Measurements from ENCODE around the gene CFHR2. TPM values are rescaled to one million over a fixed set of nuclear protein-coding genes. Genes with fewer than 3 reads are reported as not detected.
"Not testable (repeated sequence)": the region's sequence is repeated elsewhere in the genome, so short reads cannot be mapped to it uniquely, and the experiment has no call there.

CFHR2 gene
- polyA plus RNA-seq, result not detected

DNA sequence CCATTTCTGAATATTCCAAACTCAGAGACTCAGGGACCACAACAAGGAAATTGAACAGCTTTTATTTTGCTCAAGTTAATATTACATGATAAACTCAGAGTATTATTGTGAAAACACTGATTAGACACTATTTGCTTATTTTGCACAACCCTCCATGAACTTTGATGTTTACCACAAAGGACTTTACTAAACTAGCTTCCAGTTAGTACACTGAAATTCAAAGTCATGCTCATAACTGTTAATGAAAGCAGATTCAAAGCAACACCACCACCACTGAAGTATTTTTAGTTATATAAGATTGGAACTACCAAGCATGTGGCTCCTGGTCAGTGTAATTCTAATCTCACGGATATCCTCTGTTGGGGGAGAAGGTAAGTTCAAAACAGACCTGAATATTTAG, at the start of gene CFHR2:
TSS of gene CFHR2 (plus strand) at position 171 of the 400 bp plus-strand sequence. CDS start at position 314, 143 bp downstream.
- H3K36me3 ChIP-seq (ENCODE audit: control insufficient read depth in 2 of 2, insufficient read depth in 2 of 2, low read length in 1 of 2); H3K4me1 ChIP-seq (ENCODE audit: control insufficient read depth in 2 of 2, insufficient read depth in 2 of 2, low read length in 1 of 2); H3K27me3 ChIP-seq (ENCODE audit: control insufficient read depth in 1 of 2, insufficient read depth in 2 of 2, low read length in 2 of 2); H3K4me3 ChIP-seq (ENCODE audit: low read depth in 1 of 2, low read length in 2 of 2); H3K9me3 ChIP-seq (ENCODE audit: control insufficient read depth in 2 of 2, insufficient read depth in 1 of 2, low read depth in 1 of 2, low read length in 1 of 2); H3K27ac ChIP-seq (ENCODE audit: low read depth in 2 of 2, low read length in 1 of 2): not testable (repeated sequence)
- WGBS, 2 donors, result no CpG with 5 or more reads among the region's 1 CpG

DNA sequence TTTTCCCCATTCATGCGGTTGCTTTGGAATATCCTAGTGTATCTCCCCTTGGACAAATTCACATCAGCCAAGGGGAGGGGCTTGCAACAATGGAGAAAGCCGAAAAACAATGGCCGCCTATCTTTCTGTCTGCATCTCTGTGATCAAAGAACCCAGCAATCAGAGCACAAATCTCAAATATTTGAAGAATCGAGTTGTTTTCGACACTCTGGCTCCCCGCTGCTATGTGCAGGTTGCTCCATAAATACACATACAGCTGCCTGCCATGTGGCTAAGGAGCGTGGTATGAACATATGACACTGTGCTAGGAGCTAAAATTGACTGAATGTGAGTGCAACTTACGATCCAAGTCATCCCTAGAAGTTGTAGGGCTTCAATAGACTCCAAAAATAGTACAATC, 47.2 kb upstream of the CFHR2 start:
- H3K27ac ChIP-seq (ENCODE audit: low read depth in 2 of 2, low read length in 1 of 2), result no peak overlapping the region

DNA sequence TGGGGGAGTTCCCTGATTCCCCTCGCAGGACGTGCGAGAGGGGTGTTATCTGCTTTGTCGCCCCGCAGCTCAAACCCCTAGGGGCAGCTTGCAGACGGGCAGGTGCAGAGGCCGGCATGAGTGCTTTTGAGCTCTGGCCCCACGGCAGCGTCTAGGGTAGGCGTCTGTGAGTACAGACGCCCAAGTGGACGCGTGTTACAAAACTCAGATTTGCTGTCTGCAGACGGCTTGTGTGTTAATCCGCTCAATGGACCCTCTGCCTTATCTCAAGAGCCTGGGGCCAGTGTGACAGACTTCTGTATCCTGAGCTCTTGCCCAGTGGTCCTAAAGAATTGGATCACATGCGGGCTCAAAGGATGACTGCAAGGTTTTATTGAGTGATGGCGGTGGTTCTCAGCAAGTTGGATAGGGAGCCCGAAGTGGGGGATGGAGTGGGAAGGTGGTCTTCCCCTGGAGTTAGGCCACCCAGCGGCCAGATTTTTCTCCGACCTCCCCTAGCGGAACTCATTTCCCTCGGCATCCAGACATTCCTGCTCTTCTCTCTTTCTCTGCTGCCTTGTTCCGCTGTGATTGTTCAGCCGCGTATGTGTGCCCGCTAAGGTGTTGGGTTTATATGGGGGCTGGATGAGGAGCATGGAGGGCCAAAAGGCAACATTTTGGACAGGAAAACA, 46.2 kb upstream of the CFHR2 start:
- 22 to 23% methylated on average over 26 of the region's 26 CpGs for WGBS, 2 donors
- Histone ChIP-seq H3K4me3 (ENCODE audit: low read depth in 1 of 2, low read length in 2 of 2) (no peak overlapping the region), H3K9me3 (ENCODE audit: control insufficient read depth in 2 of 2, insufficient read depth in 1 of 2, low read depth in 1 of 2, low read length in 1 of 2) (no peaks in the 10 kb centered on the region)

More for the DNA sequence above, 47.2 kb upstream of the CFHR2 start:
- no peaks in the 10 kb centered on the region for H3K27me3 ChIP-seq (ENCODE audit: control insufficient read depth in 1 of 2, insufficient read depth in 2 of 2, low read length in 2 of 2)
- no peaks in the 10 kb centered on the region for H3K36me3 ChIP-seq (ENCODE audit: control insufficient read depth in 2 of 2, insufficient read depth in 2 of 2, low read length in 1 of 2)
- H3K4me1 ChIP-seq (ENCODE audit: control insufficient read depth in 2 of 2, insufficient read depth in 2 of 2, low read length in 1 of 2), result no peaks in the 10 kb centered on the region
- WGBS, 2 donors, result 55 to 62% methylated on average over 8 of the region's 8 CpGs
- no peak overlapping the region for H3K4me3 ChIP-seq (ENCODE audit: low read depth in 1 of 2, low read length in 2 of 2)
- H3K9me3 ChIP-seq (ENCODE audit: control insufficient read depth in 2 of 2, insufficient read depth in 1 of 2, low read depth in 1 of 2, low read length in 1 of 2), result no peaks in the 10 kb centered on the region

DNA sequence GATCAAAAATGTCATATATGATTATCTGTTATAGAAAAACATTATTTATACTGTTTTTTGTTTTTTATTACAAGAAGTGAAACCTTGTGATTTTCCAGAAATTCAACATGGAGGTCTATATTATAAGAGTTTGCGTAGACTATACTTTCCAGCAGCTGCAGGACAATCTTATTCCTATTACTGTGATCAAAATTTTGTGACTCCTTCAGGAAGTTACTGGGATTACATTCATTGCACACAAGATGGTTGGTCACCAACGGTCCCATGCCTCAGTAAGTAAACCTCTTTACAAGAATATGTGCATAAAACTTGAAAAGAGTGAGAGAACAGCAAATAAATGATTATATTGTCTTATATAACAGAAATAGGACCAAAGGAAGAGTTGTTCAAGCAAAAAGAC, 41.2 kb upstream of the CFHR2 start:
- H3K36me3 ChIP-seq (ENCODE audit: control insufficient read depth in 2 of 2, insufficient read depth in 2 of 2, low read length in 1 of 2), result no peaks in the 10 kb centered on the region
- H3K27ac ChIP-seq (ENCODE audit: low read depth in 2 of 2, low read length in 1 of 2), result no peak overlapping the region
- no peaks in the 10 kb centered on the region for H3K27me3 ChIP-seq (ENCODE audit: control insufficient read depth in 1 of 2, insufficient read depth in 2 of 2, low read length in 2 of 2)
- WGBS, 2 donors, result 77 to 81% methylated on average over 2 of the region's 2 CpGs
- no peaks in the 10 kb centered on the region for H3K9me3 ChIP-seq (ENCODE audit: control insufficient read depth in 2 of 2, insufficient read depth in 1 of 2, low read depth in 1 of 2, low read length in 1 of 2)
- no peaks in the 10 kb centered on the region for H3K4me1 ChIP-seq (ENCODE audit: control insufficient read depth in 2 of 2, insufficient read depth in 2 of 2, low read length in 1 of 2)
- no peak overlapping the region for H3K4me3 ChIP-seq (ENCODE audit: low read depth in 1 of 2, low read length in 2 of 2)

More for the DNA sequence above, 46.2 kb upstream of the CFHR2 start:
- H3K27ac ChIP-seq (ENCODE audit: low read depth in 2 of 2, low read length in 1 of 2), result no peak overlapping the region
- no peaks in the 10 kb centered on the region for H3K36me3 ChIP-seq (ENCODE audit: control insufficient read depth in 2 of 2, insufficient read depth in 2 of 2, low read length in 1 of 2)
- no peaks in the 10 kb centered on the region for H3K27me3 ChIP-seq (ENCODE audit: control insufficient read depth in 1 of 2, insufficient read depth in 2 of 2, low read length in 2 of 2)
- H3K4me1 ChIP-seq (ENCODE audit: control insufficient read depth in 2 of 2, insufficient read depth in 2 of 2, low read length in 1 of 2), result no peaks in the 10 kb centered on the region

DNA sequence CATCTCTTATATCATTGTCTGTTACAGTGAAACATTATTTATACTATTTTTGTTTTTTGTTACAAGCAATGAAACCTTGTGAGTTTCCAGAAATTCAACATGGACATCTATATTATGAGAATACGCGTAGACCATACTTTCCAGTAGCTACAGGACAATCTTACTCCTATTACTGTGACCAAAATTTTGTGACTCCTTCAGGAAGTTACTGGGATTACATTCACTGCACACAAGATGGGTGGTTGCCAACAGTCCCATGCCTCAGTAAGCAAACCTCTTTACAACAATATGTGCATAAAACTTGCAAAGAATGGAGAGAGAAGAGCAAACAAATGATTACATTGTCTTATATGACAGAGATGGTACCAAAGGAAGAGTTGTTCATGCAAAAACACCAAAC, 33.3 kb upstream of the CFHR2 start:
- Histone ChIP-seq H3K4me3 (ENCODE audit: low read depth in 1 of 2, low read length in 2 of 2) (no peak overlapping the region), H3K27me3 (ENCODE audit: control insufficient read depth in 1 of 2, insufficient read depth in 2 of 2, low read length in 2 of 2) (no peaks in the 10 kb centered on the region), H3K4me1 (ENCODE audit: control insufficient read depth in 2 of 2, insufficient read depth in 2 of 2, low read length in 1 of 2) (no peaks in the 10 kb centered on the region), H3K9me3 (ENCODE audit: control insufficient read depth in 2 of 2, insufficient read depth in 1 of 2, low read depth in 1 of 2, low read length in 1 of 2) (no peaks in the 10 kb centered on the region), H3K36me3 (ENCODE audit: control insufficient read depth in 2 of 2, insufficient read depth in 2 of 2, low read length in 1 of 2) (no peaks in the 10 kb centered on the region), H3K27ac (ENCODE audit: low read depth in 2 of 2, low read length in 1 of 2) (no peak overlapping the region)
- WGBS, 2 donors, result 95 to 97% methylated on average over 2 of the region's 2 CpGs

DNA sequence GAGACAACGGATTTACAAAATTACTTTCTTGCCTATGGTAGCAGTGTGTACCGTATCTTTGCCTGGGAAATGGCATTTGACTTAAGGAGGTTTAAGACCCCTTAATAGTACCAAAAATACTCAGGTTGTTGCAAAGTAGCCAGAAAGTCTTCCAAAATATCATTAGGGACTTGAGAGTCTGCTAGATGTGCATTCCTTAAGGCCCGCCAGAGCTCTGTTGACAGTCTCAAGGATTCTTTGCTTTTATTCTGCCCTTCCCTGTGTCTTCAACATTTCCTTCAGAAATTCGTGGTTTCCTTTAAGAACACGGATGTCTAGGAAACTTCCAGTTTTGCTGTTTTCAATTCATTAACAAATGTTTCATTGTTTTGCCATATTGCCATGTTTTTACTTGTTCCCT, 31.3 kb upstream of the CFHR2 start:
- H3K9me3 ChIP-seq (ENCODE audit: control insufficient read depth in 2 of 2, insufficient read depth in 1 of 2, low read depth in 1 of 2, low read length in 1 of 2); H3K4me3 ChIP-seq (ENCODE audit: low read depth in 1 of 2, low read length in 2 of 2); H3K4me1 ChIP-seq (ENCODE audit: control insufficient read depth in 2 of 2, insufficient read depth in 2 of 2, low read length in 1 of 2); H3K36me3 ChIP-seq (ENCODE audit: control insufficient read depth in 2 of 2, insufficient read depth in 2 of 2, low read length in 1 of 2); H3K27me3 ChIP-seq (ENCODE audit: control insufficient read depth in 1 of 2, insufficient read depth in 2 of 2, low read length in 2 of 2); H3K27ac ChIP-seq (ENCODE audit: low read depth in 2 of 2, low read length in 1 of 2): not testable (repeated sequence)
- WGBS, 2 donors, result 45 to 64% methylated on average over 5 of the region's 5 CpGs

DNA sequence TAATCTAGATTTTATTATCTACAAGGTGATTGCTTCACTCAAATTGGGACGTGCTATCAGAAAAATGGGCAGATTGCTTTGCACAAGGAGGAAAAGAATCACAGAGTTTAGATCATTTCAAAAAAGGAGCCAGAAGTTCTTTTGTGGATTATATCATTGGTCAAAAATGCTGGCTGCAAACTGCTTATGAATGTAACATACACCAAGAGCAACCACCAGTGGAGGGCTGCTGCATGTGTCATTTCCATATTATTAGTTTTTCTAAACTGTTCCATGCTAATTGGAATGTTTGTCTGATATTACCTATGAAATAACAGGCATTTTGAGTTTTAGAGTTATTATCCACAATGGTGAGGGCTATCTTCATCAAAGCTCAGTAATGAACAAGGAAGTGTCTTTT, 16.7 kb upstream of the CFHR2 start:
- H3K36me3 ChIP-seq (ENCODE audit: control insufficient read depth in 2 of 2, insufficient read depth in 2 of 2, low read length in 1 of 2); H3K27ac ChIP-seq (ENCODE audit: low read depth in 2 of 2, low read length in 1 of 2); H3K9me3 ChIP-seq (ENCODE audit: control insufficient read depth in 2 of 2, insufficient read depth in 1 of 2, low read depth in 1 of 2, low read length in 1 of 2); H3K27me3 ChIP-seq (ENCODE audit: control insufficient read depth in 1 of 2, insufficient read depth in 2 of 2, low read length in 2 of 2); H3K4me3 ChIP-seq (ENCODE audit: low read depth in 1 of 2, low read length in 2 of 2); H3K4me1 ChIP-seq (ENCODE audit: control insufficient read depth in 2 of 2, insufficient read depth in 2 of 2, low read length in 1 of 2): not testable (repeated sequence)
- 65 to 82% methylated on average over 1 of the region's 1 CpG for WGBS, 2 donors

DNA sequence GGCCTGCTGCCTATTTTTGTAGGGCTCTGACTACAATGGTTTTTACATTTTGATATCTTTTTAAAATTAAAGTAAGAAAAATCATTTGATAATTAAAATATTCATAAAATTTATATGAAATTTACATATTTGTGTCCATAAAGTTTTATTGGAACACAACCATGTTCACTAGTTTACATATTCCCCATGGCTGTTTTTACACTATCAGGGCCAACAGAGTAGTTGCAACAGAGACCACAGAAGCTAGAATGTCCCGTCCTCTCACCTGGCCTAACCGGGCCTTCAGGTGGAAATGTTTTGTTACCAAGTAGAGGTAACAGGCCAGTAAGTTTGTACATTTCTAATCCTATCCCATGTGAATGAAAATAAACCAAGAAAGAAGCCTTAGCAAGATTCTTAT, 10.7 kb upstream of the CFHR2 start:
- not testable (repeated sequence) for H3K4me3 ChIP-seq (ENCODE audit: low read depth in 1 of 2, low read length in 2 of 2); H3K9me3 ChIP-seq (ENCODE audit: control insufficient read depth in 2 of 2, insufficient read depth in 1 of 2, low read depth in 1 of 2, low read length in 1 of 2); H3K27ac ChIP-seq (ENCODE audit: low read depth in 2 of 2, low read length in 1 of 2); H3K27me3 ChIP-seq (ENCODE audit: control insufficient read depth in 1 of 2, insufficient read depth in 2 of 2, low read length in 2 of 2); H3K36me3 ChIP-seq (ENCODE audit: control insufficient read depth in 2 of 2, insufficient read depth in 2 of 2, low read length in 1 of 2); H3K4me1 ChIP-seq (ENCODE audit: control insufficient read depth in 2 of 2, insufficient read depth in 2 of 2, low read length in 1 of 2)
- WGBS, 2 donors, result 86 to 92% methylated on average over 2 of the region's 2 CpGs

DNA sequence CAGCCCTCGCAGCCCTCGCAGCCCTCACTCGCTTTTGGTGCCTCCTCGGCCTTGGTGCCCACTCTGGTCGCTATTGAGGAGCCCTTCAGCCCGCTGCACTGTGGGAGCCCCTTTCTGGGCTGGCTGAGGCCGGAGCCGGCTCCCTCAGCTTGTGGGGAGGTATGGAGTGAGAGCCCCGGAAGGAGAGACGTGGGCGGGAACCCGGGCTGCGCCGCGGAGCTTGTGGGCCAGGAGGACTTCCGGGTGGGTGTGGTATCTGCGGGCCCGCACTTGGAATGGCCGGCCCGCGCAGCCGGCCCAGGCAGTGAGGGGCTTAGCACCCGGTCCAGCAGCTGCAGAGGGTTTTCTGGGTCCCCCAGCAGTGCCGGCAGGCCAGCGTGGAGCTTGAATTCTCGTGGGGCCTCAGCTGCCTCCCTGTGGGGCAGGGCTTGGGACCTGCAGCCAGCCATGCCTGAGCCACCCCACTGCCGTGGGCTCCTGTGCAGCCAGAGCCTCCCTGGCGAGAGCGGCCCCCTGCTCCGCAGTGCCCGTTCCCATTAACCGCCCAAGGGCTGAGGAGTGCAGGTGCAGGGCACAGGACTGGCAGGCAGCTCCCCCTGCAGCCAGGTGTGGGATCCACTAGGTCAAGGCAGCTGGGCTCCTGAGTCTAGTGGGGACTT, 9.9 kb upstream of the CFHR2 start:
- Histone ChIP-seq H3K4me3 (ENCODE audit: low read depth in 1 of 2, low read length in 2 of 2) (no peak overlapping the region), H3K36me3 (ENCODE audit: control insufficient read depth in 2 of 2, insufficient read depth in 2 of 2, low read length in 1 of 2) (no peaks in the 10 kb centered on the region)
- WGBS, 2 donors, result 89 to 94% methylated on average over 32 of the region's 32 CpGs

DNA sequence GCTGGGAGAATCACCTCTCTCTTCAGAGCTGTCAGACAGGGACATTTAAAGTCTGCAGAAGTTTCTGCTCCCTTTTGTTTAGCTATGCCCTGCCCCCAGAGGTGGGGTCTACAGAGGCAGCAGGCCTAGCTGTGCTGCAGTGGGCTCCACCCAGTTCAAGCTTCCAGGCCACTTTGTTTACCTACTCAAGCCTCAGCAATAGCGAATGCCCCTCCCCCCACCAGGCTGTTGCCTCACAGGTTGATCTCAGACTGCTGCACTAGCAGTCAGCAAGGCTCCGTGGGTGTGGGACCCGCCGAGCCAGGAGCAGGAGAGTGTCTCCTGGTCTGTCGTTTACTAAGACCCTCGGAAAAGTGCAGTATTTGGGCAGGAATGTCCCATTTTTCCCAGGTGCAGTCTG, 2.1 kb upstream of the CFHR2 start:
- 60 to 64% methylated on average over 6 of the region's 6 CpGs for WGBS, 2 donors
- not testable (repeated sequence) for H3K36me3 ChIP-seq (ENCODE audit: control insufficient read depth in 2 of 2, insufficient read depth in 2 of 2, low read length in 1 of 2); H3K27ac ChIP-seq (ENCODE audit: low read depth in 2 of 2, low read length in 1 of 2); H3K27me3 ChIP-seq (ENCODE audit: control insufficient read depth in 1 of 2, insufficient read depth in 2 of 2, low read length in 2 of 2); H3K9me3 ChIP-seq (ENCODE audit: control insufficient read depth in 2 of 2, insufficient read depth in 1 of 2, low read depth in 1 of 2, low read length in 1 of 2); H3K4me1 ChIP-seq (ENCODE audit: control insufficient read depth in 2 of 2, insufficient read depth in 2 of 2, low read length in 1 of 2); H3K4me3 ChIP-seq (ENCODE audit: low read depth in 1 of 2, low read length in 2 of 2)

More for the DNA sequence above, 9.9 kb upstream of the CFHR2 start:
- H3K9me3 ChIP-seq (ENCODE audit: control insufficient read depth in 2 of 2, insufficient read depth in 1 of 2, low read depth in 1 of 2, low read length in 1 of 2), result peaks cover 0 to 4% of the 10 kb centered on the region in 2 donors
- H3K27ac ChIP-seq (ENCODE audit: low read depth in 2 of 2, low read length in 1 of 2), result no peak overlapping the region
- H3K27me3 ChIP-seq (ENCODE audit: control insufficient read depth in 1 of 2, insufficient read depth in 2 of 2, low read length in 2 of 2), result no peaks in the 10 kb centered on the region
- H3K4me1 ChIP-seq (ENCODE audit: control insufficient read depth in 2 of 2, insufficient read depth in 2 of 2, low read length in 1 of 2), result no peaks in the 10 kb centered on the region

Measured in esophagus (tissue), 2 donors.